GM10248 (cell line): Measurements from ENCODE around the gene TBX5.

ENCODE experiments used
- CTCF ChIA-PET: fragments of 300-600 bp; sonication (Branson Sonifier 250); formaldehyde crosslinking; extraction: SDS; loops from one replicate; lab custom pipeline; 2021; ENCODE audit warnings: antibody characterized with exemption; lab: Yijun Ruan, JAX
- POLR2A ChIA-PET: fragments of 350-650 bp; sonication (Branson Sonifier 250); formaldehyde crosslinking; extraction: SDS; loops from one replicate; lab custom pipeline; 2020; ENCODE audit warnings: antibody characterized with exemption; lab: Yijun Ruan, JAX
- DNase-seq: peaks from one replicate; pipeline ENCODE4 v3.0.0; 2012; ENCODE audit errors: extremely low spot score
- TF ChIP-seq, protein P1 (sequence below): IDR thresholded peaks from 2 replicates; pipeline ENCODE4 v1.5.1; 2012; ENCODE audit warnings: mild to moderate bottlenecking, low read depth; ENCODE audit errors: extremely low read depth, missing control alignments, control extremely low read depth

Gene TBX5

DNA sequence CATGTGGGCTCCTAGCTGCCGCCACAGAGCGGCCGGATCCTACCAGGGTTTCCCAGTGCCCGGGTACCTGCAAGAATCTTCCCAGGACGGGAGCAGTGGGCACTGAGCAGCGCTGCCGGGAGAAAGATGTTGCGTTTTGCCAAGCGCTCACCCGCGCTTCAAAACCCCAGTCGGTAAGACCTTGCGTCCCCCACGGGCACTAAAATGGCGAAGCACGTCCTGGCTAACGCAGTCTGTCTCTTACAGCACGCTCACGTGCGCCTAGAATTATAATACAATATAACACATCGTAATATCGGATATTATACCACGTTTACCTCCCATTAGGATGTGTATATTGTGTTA is 35.1 kb upstream of the TBX5 start:
- ChIA-PET CTCF (no interaction called here), POLR2A (no interaction called here)
- DNase-seq: no peak
- TF ChIP-seq, protein P1, sequence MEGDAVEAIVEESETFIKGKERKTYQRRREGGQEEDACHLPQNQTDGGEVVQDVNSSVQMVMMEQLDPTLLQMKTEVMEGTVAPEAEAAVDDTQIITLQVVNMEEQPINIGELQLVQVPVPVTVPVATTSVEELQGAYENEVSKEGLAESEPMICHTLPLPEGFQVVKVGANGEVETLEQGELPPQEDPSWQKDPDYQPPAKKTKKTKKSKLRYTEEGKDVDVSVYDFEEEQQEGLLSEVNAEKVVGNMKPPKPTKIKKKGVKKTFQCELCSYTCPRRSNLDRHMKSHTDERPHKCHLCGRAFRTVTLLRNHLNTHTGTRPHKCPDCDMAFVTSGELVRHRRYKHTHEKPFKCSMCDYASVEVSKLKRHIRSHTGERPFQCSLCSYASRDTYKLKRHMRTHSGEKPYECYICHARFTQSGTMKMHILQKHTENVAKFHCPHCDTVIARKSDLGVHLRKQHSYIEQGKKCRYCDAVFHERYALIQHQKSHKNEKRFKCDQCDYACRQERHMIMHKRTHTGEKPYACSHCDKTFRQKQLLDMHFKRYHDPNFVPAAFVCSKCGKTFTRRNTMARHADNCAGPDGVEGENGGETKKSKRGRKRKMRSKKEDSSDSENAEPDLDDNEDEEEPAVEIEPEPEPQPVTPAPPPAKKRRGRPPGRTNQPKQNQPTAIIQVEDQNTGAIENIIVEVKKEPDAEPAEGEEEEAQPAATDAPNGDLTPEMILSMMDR: no peak

DNA sequence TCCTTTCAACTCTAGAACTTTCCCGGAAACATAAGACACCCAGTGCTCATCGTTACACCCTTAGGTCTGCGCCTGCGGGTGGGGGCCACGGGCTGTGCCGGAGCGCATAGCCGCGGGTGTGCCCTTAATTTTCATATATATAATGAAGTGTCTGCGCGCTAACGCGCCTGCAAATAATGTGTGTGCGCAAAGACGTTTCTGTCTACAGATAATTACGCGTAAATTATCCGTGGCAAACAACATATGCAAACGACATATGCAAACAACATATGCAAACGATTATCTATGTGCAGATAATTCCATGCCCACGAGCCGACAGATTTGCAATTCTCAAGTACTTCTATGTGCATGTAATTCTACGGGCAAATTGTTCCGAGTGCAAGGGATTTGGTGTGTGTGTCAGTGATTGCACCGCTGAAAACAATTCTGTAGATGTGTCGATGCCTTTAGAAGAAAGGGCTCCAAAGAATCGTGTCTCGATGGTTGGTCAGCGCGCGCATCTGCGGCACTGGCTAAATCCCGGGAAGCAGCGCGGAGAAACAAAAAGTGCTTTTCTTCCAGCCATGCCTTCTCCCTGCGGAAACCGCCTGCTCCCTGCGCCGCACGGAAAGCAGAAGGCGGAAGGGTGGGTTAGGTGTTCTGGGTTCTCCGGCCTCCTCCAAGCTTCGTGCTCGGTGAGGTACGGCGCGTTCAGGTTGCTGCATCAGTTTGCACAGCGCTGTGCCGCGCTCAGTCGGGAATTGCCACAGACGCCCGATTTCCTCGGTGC is 34.5 kb upstream of the TBX5 start:
- CTCF ChIA-PET: no interaction called here
- POLR2A ChIA-PET: no interaction called here
- DNase-seq: no peak

DNA sequence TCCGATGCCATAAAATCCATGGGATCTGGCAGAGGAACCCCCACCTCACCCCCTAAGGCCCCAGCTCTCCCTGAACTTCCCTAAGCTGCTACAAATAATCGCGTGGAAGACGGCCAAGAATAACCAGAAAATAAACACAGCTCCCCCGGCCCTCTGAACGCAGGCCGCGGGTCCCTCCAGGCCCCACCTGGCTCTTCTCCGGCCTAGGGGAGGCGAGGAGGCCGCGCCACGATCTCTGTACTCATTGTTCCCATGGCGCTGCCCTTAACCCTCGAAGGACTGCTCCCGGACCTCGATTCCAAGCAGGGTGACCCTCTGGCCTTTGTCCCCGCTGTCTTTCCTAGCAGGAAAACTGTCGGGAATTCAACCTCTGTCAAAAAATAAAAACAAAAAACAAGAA is 33.9 kb upstream of the TBX5 start:
- ChIA-PET CTCF (no interaction called here), POLR2A (no interaction called here)
- no peak for DNase-seq
- TF ChIP-seq, protein P1: no peak

More for the DNA sequence above, 34.5 kb upstream of the TBX5 start:
- TF ChIP-seq, protein P1: no peak

DNA sequence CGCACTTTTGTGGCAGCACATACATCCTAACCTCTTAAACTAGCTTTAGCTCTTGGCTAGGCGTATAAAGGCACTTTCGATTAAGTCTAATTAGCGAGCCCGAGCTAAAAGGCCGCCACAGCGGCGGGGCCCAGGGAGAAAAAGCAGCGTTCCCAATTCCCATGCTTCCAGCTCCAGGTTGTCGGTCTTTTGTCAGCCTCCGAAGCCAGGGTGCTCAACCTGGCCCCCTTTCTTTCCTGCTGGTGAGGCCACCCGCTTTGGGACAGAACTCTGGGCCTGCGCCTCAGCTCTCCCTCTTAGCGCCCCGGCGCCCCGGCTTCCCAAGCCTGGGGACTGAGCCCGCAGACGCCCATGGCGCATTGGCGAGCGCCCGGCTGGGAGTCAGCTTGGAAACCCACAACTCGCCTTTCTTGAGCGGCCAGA is 33.3 kb upstream of the TBX5 start:
- no peak for DNase-seq
- TF ChIP-seq, protein P1: no peak
- CTCF ChIA-PET: no interaction called here
- POLR2A ChIA-PET: no interaction called here

DNA sequence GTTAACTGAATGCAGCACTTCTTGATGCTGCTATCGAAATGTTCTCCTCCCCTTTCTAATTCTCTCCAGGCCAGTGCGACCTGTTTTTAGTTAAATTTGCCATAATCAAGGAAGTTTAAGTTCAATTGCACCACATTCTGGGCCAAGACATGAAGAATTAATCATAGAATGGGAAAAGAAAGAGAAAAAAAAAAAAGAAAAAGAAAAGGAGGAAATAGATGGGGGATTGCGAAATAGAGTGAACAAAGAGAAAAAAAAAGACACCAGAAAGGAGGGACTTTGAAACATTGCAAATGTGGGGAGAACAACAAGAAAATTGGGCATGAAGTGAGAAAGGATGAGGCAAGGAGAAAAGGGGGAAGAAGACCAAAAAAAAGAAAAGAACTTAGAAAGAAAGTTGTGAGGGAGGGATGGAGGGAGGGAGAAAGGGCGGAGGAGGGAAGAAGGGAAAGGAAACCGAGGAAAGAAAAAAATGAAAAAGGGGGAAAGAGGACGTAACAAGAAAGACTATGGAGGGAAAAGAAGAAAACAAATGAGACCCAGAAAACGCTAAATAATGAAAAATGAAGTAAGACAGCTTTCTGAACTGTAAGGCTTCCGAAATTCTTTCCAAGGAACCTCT is 32.8 kb upstream of the TBX5 start:
- TF ChIP-seq, protein P1: no peak
- CTCF ChIA-PET: interaction anchor here (1.2 kb wide), 1 partner anchor 17 kb away, joined by 5 read pairs; no protein-coding TSS in a partner anchor
- DNase-seq: no peak
- POLR2A ChIA-PET: no interaction called here

DNA sequence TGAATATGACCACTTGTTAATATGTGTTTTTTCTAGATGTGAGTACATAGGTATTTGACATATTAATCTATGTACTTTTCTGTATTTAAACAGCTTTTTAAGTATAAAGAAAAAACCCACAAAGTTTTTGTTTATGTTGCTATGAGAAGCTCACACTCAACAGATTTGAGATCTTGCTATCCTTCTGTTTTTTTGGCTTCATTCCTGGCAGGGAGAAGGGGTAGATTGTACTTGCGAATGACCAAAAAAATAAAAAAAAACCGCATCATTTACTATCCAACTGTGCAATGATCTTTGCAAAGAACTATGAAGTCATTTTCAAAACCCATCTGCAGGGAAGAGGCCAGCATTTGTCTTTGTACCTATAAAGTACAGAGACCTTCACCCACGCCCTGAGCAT is 28.4 kb upstream of the TBX5 start:
- ChIA-PET CTCF (no interaction called here), POLR2A (no interaction called here)
- DNase-seq: no peak
- TF ChIP-seq, protein P1: no peak

DNA sequence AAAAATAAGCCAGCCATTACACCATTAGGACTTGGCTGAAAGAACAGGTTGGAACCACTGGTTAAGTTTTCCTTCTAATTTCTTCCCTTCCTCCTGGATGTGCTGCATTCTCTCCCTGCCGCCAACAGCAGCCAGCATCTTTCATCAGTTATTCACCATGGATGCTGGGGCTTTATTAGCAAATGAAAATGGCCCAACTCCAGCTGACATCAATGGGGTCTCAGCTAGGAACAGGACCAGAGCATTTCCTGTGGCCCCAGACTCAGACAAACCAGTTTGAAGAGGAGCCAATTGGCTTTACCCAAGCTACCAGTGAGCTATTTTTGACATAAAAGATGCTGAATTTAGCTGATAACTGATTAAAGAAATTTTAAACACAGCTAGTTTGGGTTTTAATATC is 26.0 kb upstream of the TBX5 start:
- DNase-seq: no peak
- CTCF ChIA-PET: no interaction called here
- TF ChIP-seq, protein P1: no peak
- POLR2A ChIA-PET: no interaction called here
